HG02981 (cell line): ENCODE measurements around the gene CAPN12.
A peak's percentile ranks its signal among the peaks of the same experiment; 100 is the strongest.

ENCODE experiments used
- ATAC-seq: cut with Tn5 transposase; IDR thresholded peaks from one replicate; pipeline ENCODE4 v1.9.1; 2021; ENCODE audit warnings: mild to moderate bottlenecking, moderate library complexity; ENCODE audit not compliant: unreplicated experiment

CAPN12 gene

DNA sequence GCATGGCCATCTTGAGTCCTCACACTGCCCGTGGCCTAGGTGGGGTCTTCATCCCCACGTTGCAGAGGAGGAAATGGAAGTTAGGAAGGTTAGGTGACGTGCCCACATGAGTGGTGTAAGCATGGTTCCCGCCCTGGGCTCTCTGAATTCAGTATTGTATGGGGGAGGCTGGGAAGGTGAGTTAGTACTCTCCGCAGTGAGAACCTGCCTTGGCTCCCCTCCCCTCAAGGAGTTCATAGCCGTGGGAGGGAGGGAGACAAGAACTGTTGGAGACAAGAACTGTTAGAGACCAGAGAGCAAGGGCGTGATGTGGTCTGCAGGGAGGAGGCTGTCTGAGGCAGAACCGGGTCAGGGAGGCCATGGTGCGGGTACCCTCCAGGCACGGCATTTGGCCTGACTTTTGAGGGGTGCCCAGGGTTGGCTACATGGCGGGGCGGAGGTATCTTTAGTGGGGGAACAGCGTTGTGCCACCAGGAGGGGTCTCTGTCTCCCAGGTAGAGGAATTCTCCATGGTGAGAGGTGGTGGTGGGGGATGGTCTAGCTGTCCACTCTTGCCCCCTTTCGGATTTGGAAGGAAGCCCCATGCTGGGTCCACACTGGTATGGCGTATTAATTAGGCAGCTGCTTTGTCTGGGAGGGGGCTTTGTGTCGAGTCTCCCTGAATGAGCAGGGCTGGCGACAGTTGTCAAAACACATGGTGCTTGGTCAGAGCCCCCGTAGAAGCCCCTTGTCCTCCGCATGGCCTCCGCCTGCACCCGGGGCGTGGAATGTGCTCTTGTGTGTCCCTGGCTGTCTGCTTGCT lies 45.8 kb downstream of the CAPN12 start:
- no peak for ATAC-seq

DNA sequence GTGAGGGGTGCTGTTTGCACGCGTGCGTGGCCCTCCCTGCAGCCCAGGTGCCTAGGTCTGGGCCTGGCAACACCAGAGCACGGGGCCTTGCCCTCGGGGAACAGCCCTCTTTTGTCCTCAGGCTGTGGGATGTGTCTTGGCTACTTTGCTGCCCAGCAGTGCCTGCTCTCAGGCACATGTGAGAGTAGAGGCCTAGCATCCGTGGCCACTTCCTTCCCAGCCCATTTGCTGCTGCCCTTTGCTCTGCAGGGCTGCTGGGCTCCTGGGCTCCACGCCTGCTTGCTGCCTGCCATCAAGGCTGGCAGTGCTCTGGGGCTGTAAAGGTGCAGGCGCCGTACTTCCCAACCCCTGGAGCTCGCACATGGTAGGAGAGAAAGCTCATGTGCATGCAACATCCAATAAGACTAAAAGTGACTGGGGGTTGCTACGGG lies 46.6 kb downstream of the CAPN12 start:
- ATAC-seq: no peak

DNA sequence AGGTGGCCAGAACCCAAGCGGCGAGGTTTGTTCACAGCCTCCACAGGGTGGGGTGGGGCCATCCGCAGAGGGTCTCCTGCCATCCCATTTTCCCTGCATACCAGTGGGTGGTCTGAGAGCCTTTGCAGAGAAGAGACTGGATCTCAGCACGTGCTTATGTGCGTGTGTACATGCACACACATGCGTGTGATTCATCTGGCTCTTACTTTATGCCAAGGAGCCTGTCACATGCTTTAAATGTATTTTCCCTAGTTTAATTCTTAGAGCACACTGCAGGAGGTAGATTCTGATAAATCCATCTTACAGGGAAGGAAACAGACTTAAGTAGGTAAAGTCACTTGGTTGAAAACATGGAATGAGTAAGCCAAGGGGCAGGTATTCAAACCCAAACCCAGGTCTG lies 47.1 kb downstream of the CAPN12 start:
- no peak for ATAC-seq

DNA sequence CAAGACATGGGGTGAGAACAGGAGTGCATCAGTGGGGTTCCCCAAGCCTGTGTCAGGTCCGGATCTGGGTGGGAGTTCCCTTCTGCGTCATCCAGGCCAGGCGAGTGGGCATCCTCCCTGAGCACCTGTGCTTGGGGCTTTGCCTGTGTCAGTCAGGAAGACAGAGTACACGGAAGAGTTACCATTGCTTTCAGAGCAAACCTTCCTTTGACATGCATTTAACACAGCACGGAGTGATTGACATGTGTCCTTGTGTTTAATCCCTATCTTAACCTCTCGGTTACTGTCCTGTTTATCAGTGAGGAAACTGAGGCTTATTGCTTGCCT lies 47.6 kb downstream of the CAPN12 start:
- no peak for ATAC-seq

DNA sequence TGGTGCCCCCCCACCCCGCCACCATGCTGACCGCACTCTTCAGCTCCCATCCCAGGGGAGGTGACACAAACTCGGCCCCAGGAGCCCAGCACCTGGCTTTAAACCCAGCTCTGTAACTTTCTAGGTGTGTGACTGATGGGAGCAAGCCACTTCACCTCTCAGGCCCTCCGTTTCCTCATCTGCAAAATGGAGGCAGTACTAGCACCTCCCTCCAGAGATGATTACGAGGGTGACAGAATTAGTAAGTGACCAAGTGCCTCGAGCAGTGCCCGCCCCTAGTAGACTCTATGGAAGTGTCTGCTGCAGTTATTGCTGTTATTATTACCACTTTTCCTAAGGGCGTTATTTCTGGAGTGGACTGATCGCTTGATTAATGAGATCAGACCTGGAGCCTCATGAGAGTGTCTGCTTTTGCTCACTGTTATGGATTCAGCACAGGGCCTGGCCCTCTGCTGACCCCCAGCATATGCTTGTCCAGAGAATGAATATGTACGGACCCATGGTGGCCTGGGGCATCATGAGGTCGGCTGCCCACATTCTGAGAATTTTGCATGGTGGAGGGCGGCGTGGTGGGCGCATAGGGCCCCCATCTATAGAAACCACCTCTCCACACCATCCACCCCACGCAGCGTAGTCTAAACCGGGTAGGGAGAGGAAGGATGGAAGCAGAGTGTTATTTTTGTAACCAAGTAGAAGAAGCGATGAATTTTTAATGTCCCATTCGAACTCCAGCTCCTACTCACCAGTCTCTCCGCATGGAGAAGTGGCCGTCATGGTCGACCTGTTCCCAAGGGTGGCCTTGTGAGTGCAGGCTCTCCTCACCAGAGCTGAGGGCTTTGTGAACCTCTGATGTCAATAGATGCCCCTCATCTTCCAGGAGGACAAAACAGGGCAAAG lies 48.2 kb downstream of the CAPN12 start:
- no peak for ATAC-seq

DNA sequence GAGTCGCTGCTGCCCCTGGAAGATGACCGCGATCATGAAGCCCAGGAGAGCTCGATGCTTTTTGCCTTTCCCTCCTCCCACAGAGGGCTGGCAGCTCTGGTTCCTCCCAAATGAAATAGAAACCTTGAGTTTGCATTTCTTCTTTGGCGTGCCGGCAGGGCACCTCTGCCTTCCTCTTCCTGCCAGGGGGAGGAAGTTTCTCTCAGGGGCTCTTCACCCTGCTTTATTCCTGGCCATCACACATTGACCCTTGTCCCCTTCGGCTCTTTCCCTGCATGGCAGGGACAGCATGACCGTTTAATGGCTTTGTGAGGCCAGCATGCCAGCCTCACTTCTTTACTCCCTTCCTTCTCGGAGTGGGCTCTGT lies 49.0 kb downstream of the CAPN12 start:
- no peak for ATAC-seq

DNA sequence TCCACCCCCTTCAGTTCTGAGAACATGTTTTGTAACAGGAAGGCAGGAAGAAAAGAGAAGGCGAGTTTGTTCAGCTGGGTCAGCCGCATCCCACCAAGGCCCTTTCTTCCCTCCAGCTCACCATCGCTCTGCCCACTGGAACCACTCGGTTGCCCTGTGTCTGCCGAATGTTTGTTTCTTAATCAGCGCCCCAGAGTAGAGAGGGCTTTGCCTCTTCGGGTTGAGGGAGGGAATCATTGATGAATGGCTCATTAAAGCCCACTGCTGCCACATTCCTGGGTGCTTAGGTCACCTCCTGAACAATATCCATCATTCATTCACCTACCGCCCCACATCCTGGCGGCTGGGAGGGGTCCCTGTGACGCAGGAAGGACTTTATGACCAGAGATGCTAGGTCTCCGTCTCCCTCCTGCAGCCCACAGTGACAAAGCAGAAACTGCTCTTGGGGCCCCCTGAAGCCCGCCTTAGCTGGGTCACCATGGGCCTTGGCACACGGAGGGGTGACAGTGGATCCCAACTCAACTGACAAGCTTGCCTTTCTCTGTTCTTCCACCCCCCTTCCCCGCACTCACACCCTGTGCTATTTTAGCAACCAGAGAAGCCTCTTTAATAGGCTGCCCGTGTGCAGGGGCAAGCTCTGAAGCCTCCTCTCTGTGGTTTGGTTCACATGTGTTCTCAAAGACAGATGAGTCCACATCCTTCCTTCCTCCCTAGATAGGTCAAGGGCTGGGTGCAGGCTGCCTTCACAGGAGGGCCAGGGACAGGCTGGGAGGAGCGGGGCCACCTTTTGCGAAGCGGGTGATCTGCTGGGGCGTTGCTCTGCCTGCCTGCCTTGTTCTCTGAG lies 50.7 kb downstream of the CAPN12 start:
- peak; percentile 62 for ATAC-seq

DNA sequence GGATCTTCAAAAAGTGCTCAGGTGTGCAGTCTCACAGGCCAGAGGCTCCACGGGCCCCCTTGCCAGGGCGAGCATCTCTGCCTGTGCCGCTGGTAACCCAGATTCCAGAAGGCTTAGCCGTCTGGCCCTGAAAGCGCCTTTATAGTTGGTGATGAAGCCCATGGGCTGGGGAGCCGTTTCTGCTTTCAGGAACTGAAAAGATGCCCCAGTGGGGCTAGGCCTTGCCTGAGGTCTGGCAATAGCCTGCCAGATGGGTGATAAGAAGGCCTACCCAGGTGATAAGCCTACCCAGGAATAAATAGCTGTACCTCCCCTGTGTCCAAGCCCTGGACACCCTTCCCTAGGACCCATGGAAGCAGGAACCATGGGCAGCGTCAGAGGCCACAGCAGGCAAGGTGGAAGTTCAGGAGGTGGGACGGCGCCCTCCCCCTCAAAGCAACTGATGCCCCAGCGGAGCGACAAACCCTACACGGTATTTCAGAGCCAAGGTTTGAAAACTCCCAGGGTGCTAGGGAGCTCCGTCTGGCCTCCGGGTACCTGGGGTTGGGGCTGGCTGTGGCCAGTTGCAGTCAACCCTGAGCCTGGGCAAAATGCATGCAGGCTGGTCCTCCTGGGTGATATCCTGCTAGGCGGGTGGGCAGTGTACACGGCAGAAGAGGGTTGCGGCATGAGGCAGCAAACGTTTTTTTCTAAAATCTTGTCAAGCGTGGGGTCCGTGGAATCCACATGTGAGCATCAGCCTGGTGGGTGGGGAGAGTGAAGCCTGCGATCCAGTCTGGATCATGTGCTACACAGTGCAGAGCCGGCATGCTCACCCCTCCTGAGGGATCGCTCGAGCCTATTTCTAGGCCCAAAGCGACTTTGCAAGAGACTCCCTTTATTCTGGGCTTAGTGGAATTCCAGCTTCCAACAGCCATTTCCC lies 51.6 kb downstream of the CAPN12 start:
- no peak for ATAC-seq

DNA sequence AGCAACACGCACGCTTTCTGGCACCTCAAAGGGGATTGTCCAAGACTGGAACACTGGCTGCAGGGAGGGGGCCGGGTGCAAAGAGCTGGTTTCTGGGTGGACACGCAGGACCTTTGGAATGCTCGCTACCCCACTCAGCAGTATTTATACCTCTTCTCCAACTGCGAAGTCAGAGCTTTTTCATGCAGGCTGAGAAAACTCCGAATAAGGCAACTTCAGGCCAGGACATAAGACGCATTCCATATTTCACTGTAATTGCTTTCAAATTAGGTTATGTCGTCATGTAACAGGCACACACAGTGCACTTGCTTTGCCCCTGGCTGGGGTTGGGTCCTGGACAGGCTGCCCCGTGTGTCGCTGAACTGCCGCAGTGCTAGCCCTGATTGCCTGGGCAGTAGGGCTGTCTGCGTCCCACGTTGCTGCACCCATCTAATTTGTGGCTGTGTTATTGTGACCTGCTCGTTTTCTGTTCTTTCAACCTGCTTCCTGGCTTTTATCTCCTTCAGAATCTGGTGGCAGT lies 52.3 kb downstream of the CAPN12 start:
- no peak for ATAC-seq

DNA sequence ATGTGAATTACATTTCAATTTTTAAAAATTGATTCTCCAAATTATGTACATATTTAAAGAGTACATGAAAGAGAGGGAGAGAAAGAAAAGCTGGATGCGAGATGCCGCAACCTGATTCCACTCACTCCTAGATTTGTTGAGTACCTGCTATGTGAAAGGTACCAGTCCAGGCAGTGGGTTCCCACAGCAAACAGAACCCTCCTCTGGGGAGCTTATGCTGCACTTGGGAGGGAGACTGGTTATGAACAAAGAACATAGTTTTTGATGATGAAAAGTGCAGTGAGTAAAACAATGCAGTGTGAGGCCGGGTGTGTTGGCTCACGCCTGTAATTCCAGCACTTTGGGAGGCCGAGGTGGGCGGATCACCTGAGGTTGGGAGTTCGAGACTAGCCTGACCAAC lies 53.4 kb downstream of the CAPN12 start:
- no peak for ATAC-seq

DNA sequence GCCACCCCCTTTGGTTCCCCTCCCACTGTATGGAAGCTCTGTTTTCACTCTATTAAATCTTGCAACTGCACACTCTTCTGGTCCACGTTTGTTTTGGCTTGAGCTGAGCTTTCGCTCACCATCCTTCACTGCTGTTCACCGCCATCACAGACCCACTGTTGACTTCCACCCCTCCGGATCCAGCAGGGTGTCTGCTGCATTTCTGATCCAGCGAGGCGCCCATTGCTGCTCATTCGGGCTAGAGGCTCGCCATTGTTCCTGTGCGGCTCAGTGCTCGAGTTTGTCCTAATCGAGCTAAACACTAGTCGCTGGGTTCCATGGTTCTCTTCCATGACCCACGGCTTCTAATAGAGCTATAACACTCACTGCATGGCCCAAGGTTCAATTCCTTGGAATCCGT lies 54.1 kb downstream of the CAPN12 start:
- no peak for ATAC-seq

DNA sequence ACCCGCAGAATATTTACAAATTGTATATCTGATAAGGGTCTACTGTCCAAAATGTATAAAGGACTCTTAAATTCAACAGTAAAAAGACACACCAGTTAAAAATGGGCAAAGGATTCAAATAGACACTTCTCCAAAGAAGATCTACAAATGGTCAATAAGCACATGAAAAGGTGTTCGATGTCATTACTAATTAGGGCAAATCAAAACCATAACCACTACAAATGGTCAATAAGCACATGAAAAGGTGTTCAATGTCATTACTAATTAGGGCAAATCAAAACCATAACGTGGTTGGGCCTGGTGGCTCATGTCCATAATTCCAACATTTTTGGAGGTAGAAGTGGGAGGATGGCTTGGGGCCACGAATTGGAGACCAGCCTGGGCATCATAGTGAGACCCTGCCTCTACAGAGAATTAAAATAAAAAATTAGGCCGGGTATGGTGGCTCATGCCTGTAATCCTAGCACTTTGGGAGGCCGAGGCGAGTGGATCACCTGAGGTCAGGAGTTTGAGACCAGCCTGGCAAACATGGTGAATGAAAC lies 56.4 kb downstream of the CAPN12 start:
- ATAC-seq: no peak

DNA sequence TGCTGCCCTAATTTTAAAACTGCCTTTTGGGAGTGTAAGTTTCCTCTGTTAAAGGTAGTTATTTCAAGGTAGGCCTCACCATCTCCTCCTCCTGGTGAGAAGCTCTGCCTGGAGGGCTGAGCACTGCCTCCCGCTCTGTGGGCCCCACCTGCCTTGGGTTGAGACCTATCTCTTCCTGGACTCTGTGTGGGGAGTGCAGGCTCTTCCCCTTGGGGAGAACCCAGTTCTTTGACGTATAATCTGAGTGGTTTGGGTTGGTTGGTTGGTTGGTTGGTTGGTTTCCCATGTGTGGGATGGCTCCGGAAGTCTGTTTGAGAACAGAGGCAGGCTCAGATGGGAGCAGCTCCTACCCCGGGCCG lies 57.8 kb downstream of the CAPN12 start:
- ATAC-seq: peak; percentile 43

DNA sequence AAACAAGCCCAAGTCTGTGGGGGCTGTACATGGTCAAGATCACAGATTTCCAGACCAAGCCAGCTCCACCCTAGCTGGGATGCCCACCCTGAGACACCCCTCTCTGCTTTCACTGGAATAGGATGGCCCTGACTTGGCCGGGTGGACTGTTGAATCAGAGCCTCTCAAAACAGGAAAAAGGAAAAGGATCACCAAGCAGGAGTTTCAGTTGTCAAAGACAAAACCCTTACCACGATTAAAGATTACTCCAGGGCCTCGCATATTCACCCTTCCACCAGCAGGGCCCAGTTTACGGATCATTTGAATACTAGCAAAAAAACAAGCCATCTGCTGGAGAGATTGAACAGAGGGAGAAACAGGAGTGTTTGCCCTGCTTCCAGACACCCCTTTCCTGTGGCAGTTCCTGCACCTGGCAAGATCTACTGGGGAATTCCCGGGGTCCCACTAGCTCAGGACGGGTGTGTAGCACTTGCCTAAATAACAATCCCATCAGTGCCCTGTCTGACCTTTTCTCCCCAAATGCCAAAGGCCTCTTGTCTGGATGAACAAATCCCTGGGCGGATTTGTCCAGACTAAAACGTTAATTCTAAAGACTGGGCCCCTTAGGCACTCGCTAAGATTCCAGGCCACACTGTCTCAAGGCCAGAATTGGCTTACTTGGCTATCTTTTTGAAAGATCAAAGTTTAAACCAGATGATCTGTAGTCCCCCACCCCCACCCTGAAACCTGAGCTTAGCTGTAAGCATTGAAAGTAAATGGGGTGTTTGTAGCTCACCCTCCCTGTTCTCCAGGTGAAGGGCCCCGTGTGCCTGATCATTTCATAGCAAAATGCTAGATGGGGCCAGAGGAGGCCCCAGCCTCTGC lies 58.4 kb downstream of the CAPN12 start:
- no peak for ATAC-seq

DNA sequence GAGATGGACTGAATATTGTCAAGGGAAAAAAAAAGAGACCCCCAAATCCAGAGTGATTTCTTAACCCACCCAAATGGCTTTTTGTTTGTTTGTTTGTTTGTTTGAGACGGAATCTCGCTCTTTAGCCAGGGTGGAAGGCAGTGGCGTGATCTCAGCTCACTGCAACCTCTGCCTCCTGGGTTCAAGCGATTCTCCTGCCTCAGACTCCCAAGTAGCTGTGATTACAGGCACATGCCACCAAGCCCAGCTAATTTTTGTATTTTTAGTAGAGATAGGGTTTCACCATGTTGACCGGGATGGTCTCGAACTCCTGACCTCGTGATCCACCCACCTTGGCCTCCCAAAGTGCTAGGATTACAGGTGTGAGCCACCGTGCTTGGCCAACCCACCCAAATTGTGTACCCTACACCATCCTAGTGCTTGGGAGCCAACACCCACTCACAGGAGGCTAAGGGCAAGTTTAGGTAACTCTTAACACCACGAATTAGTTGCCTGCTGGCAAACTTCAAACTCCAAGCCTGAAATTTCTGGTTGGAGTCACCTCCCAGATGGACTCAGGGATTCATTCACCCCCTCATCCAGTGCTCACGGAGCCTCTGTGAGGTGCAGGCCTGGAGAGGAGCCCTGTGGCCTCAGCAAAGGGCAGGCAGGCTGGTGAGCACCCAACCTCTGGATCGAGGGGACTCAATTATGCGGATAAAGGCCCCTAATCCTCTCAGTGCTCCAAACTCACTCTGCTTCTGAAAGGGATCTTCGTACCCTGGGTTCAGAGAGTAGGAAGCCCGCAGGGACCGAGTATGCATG lies 59.2 kb downstream of the CAPN12 start:
- no peak for ATAC-seq

DNA sequence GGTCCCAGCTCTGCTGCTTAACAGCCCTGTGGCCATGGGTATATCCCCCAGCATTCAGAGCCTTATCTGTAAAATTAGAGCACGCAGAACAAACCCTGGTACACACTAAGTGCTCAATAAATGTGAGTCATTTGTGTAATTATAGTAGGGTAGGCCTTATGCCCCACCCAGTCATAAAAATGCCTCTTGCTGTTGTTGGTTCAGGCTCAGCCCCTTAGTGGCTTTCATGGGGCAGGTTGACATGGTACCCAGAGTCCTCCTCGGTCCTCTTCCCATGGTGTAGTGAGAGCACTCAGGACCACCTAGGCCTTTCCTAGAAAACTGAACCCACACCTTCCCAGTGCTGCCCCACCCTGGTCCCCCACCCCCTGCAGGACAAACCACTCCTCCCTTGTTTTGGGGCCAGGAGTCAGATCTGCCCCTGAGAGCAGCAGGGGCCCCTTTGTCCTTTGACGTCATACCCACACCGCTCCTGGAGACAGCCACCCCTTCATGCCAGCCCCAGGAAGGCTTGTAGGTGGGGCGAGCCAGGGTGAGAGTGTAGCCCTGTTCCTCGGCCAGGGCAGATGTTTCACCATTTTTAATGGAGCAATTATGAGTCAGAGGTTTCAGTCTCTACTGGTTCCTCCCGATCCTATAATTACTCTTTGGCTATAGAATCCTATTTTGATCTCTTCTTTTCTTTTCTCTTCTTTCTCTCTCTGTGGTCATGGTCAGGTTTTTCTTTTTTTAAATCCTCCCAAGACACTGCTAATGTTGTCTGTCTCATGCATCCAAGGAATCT lies 60.0 kb downstream of the CAPN12 start:
- ATAC-seq: no peak

DNA sequence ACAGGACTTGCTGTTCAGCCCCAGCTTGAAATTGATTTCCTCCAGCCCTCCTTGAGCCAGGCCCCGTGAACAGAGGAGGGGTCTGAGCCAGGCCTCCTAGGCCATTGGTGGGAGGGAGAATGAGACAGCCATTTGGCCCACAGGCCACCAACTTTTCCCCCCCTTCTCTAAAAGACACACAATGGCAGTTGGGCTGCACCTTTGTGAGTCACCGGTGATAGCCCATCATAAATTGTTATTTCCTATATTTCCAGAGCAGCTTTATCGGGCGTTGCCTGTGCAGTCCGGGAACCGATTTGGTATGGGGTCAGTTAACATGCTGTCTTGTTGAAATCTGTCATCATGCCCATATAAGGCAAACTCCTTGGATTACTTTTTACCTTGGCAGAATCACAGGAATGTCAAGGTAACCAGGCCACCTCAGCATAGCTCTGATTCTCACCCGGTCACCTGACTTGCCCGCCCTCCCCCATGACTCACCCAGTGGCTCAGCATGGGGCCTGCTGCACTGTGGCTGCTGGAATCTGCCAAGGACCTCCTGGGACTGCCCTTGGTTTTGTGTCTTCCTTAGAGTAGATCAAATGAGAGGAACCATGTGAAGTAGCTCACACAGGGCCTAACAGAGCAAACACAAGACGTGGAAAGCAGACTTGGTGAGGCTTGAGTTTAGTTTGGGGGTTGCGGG lies 60.7 kb downstream of the CAPN12 start:
- no peak for ATAC-seq
